ENCODE measurements around the gene INTS1.

DNA sequence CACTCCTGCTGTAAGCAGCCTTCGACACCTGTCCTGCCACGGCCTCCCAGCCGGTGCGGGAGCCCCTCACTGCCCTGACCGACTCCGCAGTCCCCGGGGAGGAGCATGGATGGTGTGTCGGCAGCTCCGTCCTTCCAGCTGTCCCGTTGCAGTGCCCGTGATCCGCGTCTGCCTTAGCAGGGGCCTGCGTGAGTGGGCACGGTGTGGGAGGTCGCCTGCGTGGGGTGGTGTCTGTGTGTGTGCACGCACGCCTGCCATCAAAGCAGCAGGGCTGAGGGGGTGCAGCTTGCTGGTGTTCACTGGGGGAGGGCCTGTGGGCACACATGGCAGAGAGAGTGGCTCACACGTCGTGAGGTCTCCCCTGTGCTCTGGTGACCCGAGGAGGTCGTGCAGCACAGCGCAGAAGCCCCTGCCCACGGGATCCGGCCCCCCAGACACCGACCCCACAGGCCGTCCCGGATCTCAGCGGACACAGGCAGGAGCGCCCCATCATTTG is 36.6 kb upstream of the INTS1 start:
- TF ChIP-seq POLR2A (IDR thresholded peaks at IDR 0.05; ENCODE audit: low read depth, low read length) (peak; percentile 17; the same call in 1 of the 2 replicates), POLR2AphosphoS5 (IDR thresholded peaks at IDR 0.05; ENCODE audit: low read depth, low read length) (no peak)

Measured in GM12892 (cell line).